ENCODE results near the gene PRUNE2.
"Not testable (repeated sequence)": the region's sequence is repeated elsewhere in the genome, so short reads cannot be mapped to it uniquely, and the experiment has no call there.

DNA sequence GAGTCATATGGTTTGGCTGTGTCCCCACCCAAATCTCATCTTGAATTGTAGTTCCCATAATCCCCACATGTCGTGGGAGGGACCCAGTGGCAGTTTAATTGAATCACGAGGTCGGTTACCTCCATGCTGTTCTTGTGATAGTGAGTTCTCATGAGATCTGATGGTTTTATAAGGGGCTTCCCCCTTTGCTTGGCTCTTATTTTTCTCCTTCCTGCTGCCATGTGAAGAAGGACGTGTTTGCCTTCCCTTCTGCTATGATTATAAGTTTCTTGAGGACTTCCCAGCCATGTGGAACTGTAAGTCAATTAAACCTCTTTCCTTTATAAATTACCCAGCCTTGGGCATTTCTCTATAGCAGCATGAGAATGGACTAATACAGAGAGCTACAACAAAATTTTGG lies 163.0 kb downstream of the PRUNE2 start:
- TF ChIP-seq CTCF, POLR2A, POLR2AphosphoS5 (IDR thresholded peaks at IDR 0.05): not testable (repeated sequence)

Data from transverse colon (tissue), 4 donors.